Inflammatory macrophage treated with lipopolysaccharide for 4 hours (primary cell): Measurements from ENCODE around the gene RRAS.

Experiments used
- DNase-seq: peaks from one replicate; pipeline ENCODE4 v3.0.0-alpha.2; 2020

Gene RRAS

DNA sequence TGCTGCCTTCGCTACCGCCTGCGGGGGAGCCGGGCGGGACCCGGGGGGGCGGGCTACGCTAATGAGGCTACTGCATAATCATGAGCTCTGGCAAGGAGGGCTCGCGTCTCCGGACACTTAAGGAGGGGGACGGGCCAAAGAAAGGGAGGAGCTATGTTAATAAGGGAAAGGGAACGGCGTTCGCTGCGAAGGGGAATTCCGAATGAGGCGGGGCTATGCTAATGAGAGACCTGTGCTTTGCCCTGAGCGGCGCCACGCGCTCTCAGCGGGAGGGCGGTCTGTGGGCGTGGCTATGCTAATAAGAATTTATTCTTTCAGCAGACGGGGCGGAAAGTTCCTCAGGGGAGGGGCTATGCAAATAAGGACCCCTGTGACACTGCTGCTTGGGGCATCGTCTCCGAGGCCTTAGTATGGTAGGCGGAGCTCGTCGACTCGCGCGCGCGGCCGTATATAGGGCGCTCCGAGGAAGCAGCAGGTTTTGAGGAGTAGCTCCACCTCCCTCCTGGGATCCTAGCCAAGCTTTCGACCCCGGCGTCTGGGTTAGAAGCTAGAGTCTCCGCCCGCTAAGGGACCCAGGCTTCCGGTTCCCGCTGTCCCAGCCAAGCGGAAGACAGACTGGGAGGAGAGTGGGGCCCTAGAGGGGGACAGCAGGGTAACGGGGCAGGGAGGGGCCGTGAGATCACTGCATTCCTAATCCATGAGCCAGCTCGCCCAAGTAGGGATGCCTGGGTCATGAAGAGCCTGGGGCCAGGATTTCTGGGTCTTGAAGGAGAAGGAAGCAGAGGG, at the start of gene RRAS:
Gene RRAS (minus strand): TSS at position 31 of the 786 bp plus-strand sequence. CDS start 45 bp downstream, outside the sequence.
- DNase-seq: peak; percentile 100

- DNase-seq: no peak
Observed at GRCh38 chr19:49689133-49690078, 49.5 kb upstream of the RRAS start, which contains the start of gene ADM5. Gene ADM5, plus strand, starts transcription at chr19:49689594. Its CDS starts 244 bp downstream, at chr19:49689838.

DNA sequence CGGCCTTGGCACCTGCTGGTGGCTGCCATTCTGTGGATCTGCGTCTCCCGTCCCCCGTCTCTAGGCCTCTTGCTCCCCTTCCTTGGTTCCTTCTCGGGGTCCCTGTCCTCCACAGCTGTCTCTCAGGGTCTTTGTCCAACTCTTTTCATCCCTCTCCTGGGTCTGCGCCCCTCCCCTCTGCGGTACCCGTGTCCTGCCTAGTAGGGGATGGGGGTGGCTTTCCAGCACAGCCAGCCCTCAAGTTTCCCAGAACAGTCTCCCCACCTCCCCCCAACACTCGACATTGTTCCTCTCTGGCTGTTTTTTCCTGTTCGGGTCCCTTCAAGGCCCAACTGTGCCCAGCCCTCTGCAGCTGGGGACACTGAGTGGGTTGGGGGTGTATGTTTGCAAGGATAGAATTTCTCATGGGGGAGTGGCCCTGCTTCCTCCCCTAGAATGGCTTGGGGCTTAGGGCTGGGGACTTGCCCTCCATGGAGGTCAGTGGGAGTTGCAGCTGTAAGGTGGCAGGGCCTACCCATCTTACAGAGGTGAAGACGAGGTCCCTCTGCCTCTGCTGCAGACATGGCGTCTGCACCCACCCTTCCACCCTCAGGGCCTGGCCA, 48.7 kb upstream of the RRAS start:
- DNase-seq: no peak

DNA sequence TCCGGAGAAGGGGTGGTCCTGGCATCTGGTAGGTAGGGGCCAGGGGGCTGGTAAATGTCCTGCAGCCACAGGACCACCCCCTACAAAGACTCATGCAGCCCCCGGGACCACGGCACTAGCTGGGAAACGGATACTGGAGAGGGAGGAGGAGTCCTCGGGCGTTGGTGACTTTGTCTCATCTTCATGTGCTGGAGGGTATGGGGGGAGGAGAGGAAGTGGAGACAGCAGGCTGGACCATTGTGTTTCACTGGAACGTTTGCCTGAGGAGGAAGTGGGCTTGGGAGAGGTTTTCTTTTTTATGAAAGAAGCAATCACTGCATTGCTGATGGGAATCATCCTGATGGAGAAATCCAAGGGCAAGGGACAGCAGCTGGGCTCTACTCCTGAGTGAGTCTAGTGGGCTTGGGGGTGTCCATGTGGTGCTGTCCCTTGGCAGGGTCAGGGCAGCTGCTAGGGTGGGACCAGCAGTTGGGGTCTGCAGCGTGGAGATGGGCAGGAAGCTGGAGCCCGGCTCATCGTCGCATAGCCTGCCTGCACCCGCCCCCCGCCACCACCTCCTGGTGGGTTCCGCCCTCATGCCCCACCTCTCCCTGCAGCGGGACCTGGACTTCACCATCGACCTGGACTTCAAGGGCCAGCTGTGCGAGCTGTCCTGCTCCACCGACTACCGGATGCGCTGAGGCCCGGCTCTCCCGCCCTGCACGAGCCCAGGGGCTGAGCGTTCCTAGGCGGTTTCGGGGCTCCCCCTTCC, 47.8 kb upstream of the RRAS start:
- DNase-seq: peak; percentile 51

DNA sequence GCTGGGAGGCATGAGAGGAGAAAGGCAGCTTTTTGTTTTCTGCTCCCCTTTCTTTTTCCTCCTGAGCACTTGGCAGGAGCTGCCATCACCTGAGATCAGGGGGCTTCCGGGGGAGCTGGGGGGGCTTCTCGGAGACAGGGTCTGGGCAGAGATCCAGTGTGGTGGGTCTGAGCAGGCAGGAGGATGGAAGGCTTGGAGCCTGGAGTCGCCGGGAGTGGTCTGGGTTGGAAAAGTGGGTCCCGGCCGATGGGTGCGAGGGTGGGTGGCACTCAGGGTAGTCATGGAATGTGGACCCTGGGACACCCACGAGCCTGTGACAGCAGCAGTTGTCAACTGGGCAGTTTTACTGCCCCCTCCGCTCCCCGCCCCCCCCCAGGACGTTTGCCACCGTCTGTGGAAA, 47.2 kb upstream of the RRAS start:
- DNase-seq: no peak

DNA sequence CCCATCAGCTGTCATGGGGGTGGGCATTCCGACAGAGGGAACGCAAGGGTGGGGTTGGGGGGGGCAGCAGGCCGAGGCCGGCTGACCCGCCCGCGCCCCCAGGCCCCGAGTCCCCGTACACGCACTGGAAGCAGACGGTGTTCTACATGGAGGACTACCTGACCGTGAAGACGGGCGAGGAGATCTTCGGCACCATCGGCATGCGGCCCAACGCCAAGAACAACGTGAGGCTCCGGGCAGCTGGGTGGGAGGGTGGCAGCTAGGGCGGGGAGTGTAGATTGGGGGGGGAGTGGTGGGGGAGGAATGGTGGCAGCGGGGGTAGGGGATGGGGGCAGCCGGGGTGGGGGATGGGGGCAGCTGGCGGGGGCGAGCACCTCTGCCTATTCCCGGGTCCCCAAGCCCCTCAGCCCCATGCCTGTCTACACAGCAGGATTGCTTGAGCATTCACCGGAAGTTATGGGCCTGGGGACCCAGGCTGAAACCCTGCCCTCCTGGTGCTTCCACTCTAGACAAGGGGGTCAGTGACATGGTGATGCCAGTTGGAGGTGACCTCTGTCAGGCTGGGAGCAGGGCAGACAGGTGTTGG, 46.7 kb upstream of the RRAS start:
- DNase-seq: no peak

DNA sequence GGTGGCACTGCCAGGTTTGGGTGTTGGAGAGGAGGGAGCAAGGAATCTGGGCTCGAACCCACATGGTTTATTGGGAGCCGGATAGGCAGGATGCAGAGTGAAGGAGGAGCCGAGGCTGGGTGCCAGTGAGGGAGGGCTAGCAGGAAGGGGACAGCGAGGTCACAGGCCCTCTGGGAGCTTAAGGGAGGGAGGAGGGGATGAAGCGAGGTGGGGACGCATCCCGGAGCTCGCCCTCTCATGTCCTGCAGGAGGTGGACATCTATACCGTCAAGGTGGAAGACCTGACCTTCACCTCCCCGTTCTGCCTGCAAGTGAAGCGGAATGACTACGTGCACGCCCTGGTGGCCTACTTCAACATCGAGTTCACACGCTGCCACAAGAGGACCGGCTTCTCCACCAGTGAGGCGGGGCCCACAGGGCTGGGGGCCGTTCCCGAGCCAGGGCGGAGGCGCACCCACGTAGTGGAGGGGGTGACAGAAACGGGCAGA, 45.9 kb upstream of the RRAS start:
- no peak for DNase-seq

GRCh38 chr19:49684983-49685553, 45.1 kb upstream of the RRAS start:
- no peak for DNase-seq

- DNase-seq: no peak
Observed at GRCh38 chr19:49684251-49684982, 44.5 kb upstream of the RRAS start.

GRCh38 chr19:49683814-49684250, 43.9 kb upstream of the RRAS start:
- no peak for DNase-seq

DNA sequence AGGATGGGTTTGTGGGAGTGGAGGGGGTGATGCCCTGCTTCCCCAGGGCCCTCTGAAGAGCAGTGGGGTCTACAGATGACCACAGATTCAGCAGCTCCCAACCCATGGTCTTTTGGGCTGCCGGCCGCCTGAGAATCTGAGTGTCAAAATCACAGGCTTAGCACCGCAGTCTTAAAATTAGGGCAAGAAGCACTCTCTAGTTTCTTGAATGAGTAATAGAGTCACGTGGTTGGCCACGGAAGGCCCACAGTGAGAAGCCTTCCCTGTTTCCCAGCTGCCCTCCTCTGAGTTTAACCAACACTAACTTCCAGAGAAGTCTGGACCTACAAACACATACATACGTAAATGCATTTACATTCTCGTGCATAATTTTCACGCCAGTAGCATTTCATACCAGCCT, 42.3 kb upstream of the RRAS start:
- DNase-seq: no peak

DNA sequence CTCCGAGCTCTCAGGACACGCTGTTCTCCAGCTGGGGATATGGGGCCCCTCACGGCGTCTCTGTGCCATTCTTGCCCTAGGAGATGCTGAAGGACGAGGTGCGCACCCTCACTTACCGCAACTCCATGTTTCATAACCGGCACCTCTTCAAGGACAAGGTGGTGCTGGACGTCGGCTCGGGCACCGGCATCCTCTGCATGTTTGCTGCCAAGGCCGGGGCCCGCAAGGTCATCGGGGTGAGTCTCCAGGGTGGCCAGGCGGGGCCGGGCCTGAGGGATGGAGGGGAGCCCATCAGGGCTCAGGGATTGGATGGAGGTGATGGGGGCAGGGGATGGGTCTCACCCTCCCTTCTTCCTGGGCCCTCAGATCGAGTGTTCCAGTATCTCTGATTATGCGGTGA, 41.9 kb upstream of the RRAS start:
- DNase-seq: no peak

DNA sequence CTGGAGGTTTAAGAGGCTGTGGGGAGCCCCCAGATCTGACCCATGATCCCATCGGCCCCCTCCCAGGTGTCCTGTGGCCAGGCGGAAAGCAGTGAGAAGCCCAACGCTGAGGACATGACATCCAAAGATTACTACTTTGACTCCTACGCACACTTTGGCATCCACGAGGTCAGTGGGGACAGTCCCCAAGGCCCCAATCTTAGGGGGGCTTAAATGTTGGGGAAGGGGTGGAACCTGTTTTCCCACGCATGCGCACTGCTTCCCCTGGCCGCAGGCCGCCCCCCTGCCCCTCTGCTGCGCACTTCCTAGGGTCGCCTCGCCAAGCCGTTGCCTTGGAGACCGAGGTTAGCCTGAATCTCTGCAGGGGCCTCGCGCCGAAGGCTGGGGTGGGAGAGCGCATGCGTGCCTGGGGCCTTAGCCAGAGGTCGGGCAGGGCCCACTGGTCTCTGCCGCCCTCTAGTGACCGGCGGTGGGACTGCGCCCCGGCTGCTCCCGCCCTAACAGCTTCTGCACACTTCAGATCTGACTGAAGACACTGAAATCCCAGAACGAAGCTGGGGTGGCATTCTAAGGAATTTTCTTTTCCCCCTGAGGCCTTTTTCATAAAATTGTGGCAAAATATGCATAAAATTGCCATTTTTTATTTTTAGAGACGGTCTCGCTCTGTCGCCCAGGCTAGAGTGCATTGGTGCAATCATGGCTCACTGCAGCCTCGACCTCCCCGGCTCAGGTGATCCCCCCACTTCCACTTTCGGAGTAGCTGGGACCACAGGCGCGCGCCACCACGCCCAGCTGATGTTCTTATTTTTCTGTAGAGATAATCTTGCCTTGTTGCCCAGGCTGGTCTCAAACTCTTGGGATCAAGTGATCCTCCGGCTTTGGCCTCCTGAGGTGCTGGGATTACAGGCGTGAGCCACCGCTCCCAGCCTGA, 40.7 kb upstream of the RRAS start:
- DNase-seq: peak; percentile 85

DNA sequence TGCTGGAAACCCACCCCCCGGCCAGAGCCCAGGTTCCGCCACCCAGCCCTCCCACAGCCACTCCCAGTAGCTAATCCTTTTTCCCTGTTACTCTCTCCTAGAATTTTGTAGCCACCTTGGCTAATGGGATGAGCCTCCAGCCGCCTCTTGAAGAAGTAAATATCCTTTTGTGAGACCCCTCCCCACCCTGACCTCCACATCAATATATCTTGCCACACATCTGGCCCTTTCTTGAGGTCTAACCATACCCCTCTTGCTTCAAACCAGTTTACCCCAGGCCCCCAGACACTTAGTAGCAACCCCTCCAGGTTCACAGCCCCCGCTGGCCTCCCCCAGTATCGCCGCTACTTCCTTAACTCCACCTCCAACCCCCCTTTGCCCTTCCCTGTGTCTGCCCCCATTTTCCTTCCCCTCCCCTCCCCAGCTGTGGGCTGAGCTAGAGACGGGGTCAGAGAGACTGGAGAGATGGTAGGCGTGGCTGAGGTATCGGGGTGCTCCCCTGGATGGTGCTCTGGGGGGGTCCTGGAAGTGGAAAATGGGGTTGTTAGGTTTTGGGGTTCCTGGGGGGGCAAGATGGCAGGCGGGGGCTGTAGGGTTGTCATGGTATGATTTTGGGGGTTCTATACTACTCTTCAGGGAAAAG, 39.9 kb upstream of the RRAS start:
- no peak for DNase-seq

GRCh38 chr19:49678985-49679770, 39.2 kb upstream of the RRAS start:
- DNase-seq: no peak

- peak; percentile 73 for DNase-seq
Observed at GRCh38 chr19:49677901-49678674, 38.1 kb upstream of the RRAS start.

- no peak for DNase-seq
Observed at GRCh38 chr19:49677231-49677900, 37.4 kb upstream of the RRAS start, which contains the start of gene PRMT1. Gene PRMT1, plus strand, starts transcription at chr19:49677271. Its CDS starts 10 bp downstream, at chr19:49677281.
